ENCODE measurements around the gene ABHD14A.

DNA sequence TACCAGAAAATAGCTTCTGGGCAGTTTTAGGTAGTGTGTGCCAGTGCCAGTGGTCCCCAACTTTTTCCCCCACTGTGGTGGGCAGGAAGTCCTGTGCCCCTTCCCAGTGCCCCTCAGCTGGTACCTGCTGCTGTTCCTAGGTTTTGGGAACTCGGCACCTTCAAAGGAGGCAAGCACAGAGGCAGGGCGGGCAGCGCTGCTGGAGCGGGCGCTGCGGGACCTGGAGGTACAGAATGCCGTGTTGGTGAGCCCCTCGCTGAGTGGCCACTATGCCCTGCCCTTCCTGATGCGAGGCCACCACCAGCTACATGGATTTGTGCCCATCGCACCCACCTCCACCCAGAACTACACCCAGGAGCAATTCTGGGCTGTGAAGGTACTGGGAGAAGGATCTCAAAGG is 5.4 kb downstream of the ABHD14A start:
- TF ChIP-seq EZH2 (IDR thresholded peaks at IDR 0.05; ENCODE audit: borderline replicate concordance) = no peak
- TF ChIP-seq CTCF (IDR thresholded peaks at IDR 0.05; ENCODE audit: poor library complexity) = no peak

Measured in hepatocyte (in vitro differentiated cells).